NCI-H2171 treated with DMSO at 0.1 percent for 48 hours (cell line): ENCODE measurements around the gene ST6GAL1.

Experiments used
- DNase-seq: peaks from one replicate; lab custom pipeline; 2025; lab: John Stamatoyannopoulos, UW

ST6GAL1 gene

GRCh38 chr3:186917512-186918312, 12.6 kb upstream of the ST6GAL1 start:
- no peak for DNase-seq

GRCh38 chr3:186920301-186920700, 10.0 kb upstream of the ST6GAL1 start:
- no peak for DNase-seq

GRCh38 chr3:186920796-186921195, 9.5 kb upstream of the ST6GAL1 start:
- DNase-seq = no peak

GRCh38 chr3:186921578-186921977, 8.7 kb upstream of the ST6GAL1 start:
- no peak for DNase-seq

GRCh38 chr3:186922224-186922623, 8.1 kb upstream of the ST6GAL1 start:
- DNase-seq = no peak

- no peak for DNase-seq
Observed at GRCh38 chr3:186922790-186923189, 7.5 kb upstream of the ST6GAL1 start.

GRCh38 chr3:186923241-186923640, 7.1 kb upstream of the ST6GAL1 start:
- DNase-seq = no peak

GRCh38 chr3:186925826-186926225, 4.5 kb upstream of the ST6GAL1 start:
- no peak for DNase-seq

- no peak for DNase-seq
Observed at GRCh38 chr3:186929186-186929585, 1.1 kb upstream of the ST6GAL1 start.

- DNase-seq = no peak
Observed at GRCh38 chr3:186929685-186930084, 641 bp upstream of the ST6GAL1 start.

- DNase-seq = peak; percentile 60
Observed at GRCh38 chr3:186930641-186931531, 560 bp downstream of the ST6GAL1 start.

- peak; percentile 59 for DNase-seq
Observed at GRCh38 chr3:186931532-186932280, 1.4 kb downstream of the ST6GAL1 start.

GRCh38 chr3:186932281-186933181, 2.2 kb downstream of the ST6GAL1 start:
- DNase-seq = peak; percentile 53

- no peak for DNase-seq
Observed at GRCh38 chr3:186933816-186934215, 3.5 kb downstream of the ST6GAL1 start.

GRCh38 chr3:186935133-186935532, 4.8 kb downstream of the ST6GAL1 start:
- no peak for DNase-seq

GRCh38 chr3:186937017-186937875, 6.9 kb downstream of the ST6GAL1 start:
- DNase-seq = no peak

- DNase-seq = no peak
Observed at GRCh38 chr3:186938716-186939115, 8.4 kb downstream of the ST6GAL1 start.

GRCh38 chr3:186939536-186939935, 9.2 kb downstream of the ST6GAL1 start:
- no peak for DNase-seq

GRCh38 chr3:186940967-186941366, 10.6 kb downstream of the ST6GAL1 start:
- no peak for DNase-seq

GRCh38 chr3:186942168-186942567, 11.8 kb downstream of the ST6GAL1 start:
- DNase-seq = peak; percentile 36
